Thoracic aorta (tissue), 2 donors: ENCODE data around the gene CAND2. TPM values are rescaled to one million over a fixed set of nuclear protein-coding genes. Genes with fewer than 3 reads are reported as not detected.
"Not testable (repeated sequence)": the region's sequence is repeated elsewhere in the genome, so short reads cannot be mapped to it uniquely, and the experiment has no call there.

Experiments used
- ATAC-seq: fragments of 150-250 bp; one replicate; pipeline ENCODE4 v1.8.0; 2017; ENCODE audit warnings: low read depth; ENCODE audit not compliant: insufficient number of reproducible peaks, low FRiP score
- DNase-seq: peaks from one replicate; pipeline ENCODE4 v3.0.0-alpha.2; 2020; ENCODE audit warnings: low spot score
- H3K27ac ChIP-seq, 2 donors: fragments of 200-600 bp; sonication (generic); 1 replicate in 1 of 2; 2 replicates in 1 of 2; pipeline ENCODE4 v1.5.1; 2016; ENCODE audit warnings: mild to moderate bottlenecking in 2 of 2, moderate library complexity in 2 of 2
- H3K27me3 ChIP-seq: fragments of 200-600 bp; sonication (generic); replicated peaks from 2 replicates; pipeline ENCODE4 v1.6.0; 2016; ENCODE audit warnings: mild to moderate bottlenecking; ENCODE audit not compliant: insufficient read depth
- H3K36me3 ChIP-seq: fragments of 200-600 bp; sonication (generic); one replicate; pipeline ENCODE4 v1.5.1; 2016
- H3K4me1 ChIP-seq, 2 donors: fragments of 200-600 bp; sonication (generic); 1 replicate in 1 of 2; 2 replicates in 1 of 2; pipeline versions ENCODE4 v1.5.1 to v1.6.0; 2016; ENCODE audit warnings: low read depth in 2 of 2, mild to moderate bottlenecking in 1 of 2; ENCODE audit not compliant: control insufficient read depth in 1 of 2
- H3K4me3 ChIP-seq: fragments of 200-600 bp; sonication (generic); 2 replicates; pipeline ENCODE4 v1.5.1; 2016; ENCODE audit warnings: mild to moderate bottlenecking
- H3K9me3 ChIP-seq: fragments of 200-600 bp; sonication (generic); 2 replicates; pipeline ENCODE4 v1.5.1; 2016
- CTCF ChIP-seq: fragments of 200-600 bp; sonication (generic); IDR thresholded peaks from one replicate; pipeline ENCODE4 v1.5.1; 2019; ENCODE audit warnings: antibody characterized with exemption
- total RNA-seq, 2 donors: library from RNA; depleted of rRNA; stranded (reverse); fragments of >200 nt; gene quantifications; one replicate each; pipeline versions ENCODE4 v1.1.0 to v1.2.3, GENCODE V29; 2016

CAND2 gene
- total RNA-seq, 2 donors from 2014 or later: 25.9 to 44.6 TPM

GRCh38 chr3:12879191-12879815 lies 82.8 kb downstream of the CAND2 start:
- Histone ChIP-seq H3K36me3 (no peaks in the 10 kb centered on the region), H3K4me1 (peaks cover 3 to 20% of the 10 kb centered on the region in 2 donors), H3K27me3 (no peaks in the 10 kb centered on the region), H3K27ac (no peak overlapping the region), H3K4me3 (no peak overlapping the region), H3K9me3 (no peaks in the 10 kb centered on the region)
- ATAC-seq (no peak), DNase-seq (no peak)
- TF ChIP-seq CTCF: no peak

- peaks cover 3 to 25% of the 10 kb centered on the region in 2 donors for H3K4me1 ChIP-seq
- H3K27ac ChIP-seq, H3K4me3 ChIP-seq, ATAC-seq, DNase-seq, H3K36me3 ChIP-seq, H3K27me3 ChIP-seq, H3K9me3 ChIP-seq: not testable (repeated sequence)
Observed at GRCh38 chr3:12881858-12882257, 85.4 kb downstream of the CAND2 start.

- peaks cover 3 to 25% of the 10 kb centered on the region in 2 donors for H3K4me1 ChIP-seq
- H3K36me3 ChIP-seq: no peaks in the 10 kb centered on the region
- no peak for TF ChIP-seq CTCF
- no peaks in the 10 kb centered on the region for H3K27me3 ChIP-seq
- no peaks in the 10 kb centered on the region for H3K9me3 ChIP-seq
- ATAC-seq: no peak
- no peak for DNase-seq
- no peak overlapping the region for H3K4me3 ChIP-seq
- no peak overlapping the region for H3K27ac ChIP-seq
Observed at GRCh38 chr3:12882336-12883310, 86.1 kb downstream of the CAND2 start.

- Histone ChIP-seq H3K9me3 (no peaks in the 10 kb centered on the region), H3K4me3 (peak overlapping the region; percentile 47), H3K27ac (peak overlapping the region; percentile 77 to 80), H3K36me3 (no peaks in the 10 kb centered on the region), H3K27me3 (no peaks in the 10 kb centered on the region), H3K4me1 (peaks cover 3 to 25% of the 10 kb centered on the region in 2 donors)
- no peak for TF ChIP-seq CTCF
- no peak for DNase-seq
- ATAC-seq: peak; percentile 80
Observed at GRCh38 chr3:12884186-12884680, 87.8 kb downstream of the CAND2 start.

Other genes starting within 250 kb of the CAND2 start
- 10 to 100 TPM; 35.7 to 41.5 TPM for gene MKRN2, start 239.6 kb upstream of the CAND2 start, total RNA-seq
- 100 to 1,000 TPM; 158 to 183 TPM for gene RAF1, start 132.6 kb upstream of the CAND2 start, total RNA-seq
- not detected for gene TMEM40, start 37.4 kb upstream of the CAND2 start, total RNA-seq
- 100 to 1,000 TPM; 455 to 867 TPM for gene RPL32, start 44.9 kb downstream of the CAND2 start, total RNA-seq